Lung microvascular endothelial cell (primary cell): ENCODE measurements around the gene BMP3. TPM values are rescaled to one million over a fixed set of nuclear protein-coding genes. Genes with fewer than 3 reads are reported as not detected.

ENCODE experiments used
- DNase-seq, 2 donors: peaks; one replicate each; pipeline versions ENCODE4 v3.0.0 to v3.0.0-alpha.2; 2010; ENCODE audit warnings: low read depth in 2 of 2
- total RNA-seq: library from RNA; depleted of rRNA; stranded (reverse); fragments of >200 nt; gene quantifications from 2 replicates; pipeline ENCODE4 v1.2.1, GENCODE V29; 2014

BMP3 gene
- total RNA-seq, 1 donor from 2014 or later, result not detected

DNA sequence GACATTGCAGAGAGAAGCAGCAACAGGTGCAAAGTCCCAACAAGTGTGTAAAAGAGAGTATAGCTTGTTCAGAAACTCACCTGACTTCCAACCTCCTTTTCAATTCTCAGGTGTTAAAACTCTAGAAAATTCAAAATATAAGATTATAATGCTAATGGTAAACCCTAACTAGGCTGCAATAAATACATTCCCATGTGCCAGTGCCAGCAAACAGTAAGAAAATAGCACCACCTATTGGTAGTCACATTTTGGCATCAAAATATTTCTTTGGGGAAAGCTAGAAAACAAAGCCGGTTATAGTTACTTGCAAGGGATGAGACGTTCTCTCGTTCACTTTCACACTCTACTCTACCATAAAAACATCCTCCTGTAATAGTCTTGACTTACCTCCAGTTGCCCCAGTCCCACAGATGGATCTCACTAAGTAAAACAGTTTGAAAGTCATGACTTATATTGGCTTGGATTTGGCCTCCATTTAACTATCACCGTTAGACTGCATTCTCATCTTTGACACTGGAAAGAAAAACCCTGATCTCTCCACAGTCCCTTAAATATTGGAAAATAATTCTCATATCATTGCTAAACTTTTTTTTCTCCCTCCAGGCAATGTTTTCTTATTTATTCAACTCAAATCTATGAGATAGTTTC, 9.6 kb downstream of the BMP3 start:
- DNase-seq, result peak; percentile 12 to 34

DNA sequence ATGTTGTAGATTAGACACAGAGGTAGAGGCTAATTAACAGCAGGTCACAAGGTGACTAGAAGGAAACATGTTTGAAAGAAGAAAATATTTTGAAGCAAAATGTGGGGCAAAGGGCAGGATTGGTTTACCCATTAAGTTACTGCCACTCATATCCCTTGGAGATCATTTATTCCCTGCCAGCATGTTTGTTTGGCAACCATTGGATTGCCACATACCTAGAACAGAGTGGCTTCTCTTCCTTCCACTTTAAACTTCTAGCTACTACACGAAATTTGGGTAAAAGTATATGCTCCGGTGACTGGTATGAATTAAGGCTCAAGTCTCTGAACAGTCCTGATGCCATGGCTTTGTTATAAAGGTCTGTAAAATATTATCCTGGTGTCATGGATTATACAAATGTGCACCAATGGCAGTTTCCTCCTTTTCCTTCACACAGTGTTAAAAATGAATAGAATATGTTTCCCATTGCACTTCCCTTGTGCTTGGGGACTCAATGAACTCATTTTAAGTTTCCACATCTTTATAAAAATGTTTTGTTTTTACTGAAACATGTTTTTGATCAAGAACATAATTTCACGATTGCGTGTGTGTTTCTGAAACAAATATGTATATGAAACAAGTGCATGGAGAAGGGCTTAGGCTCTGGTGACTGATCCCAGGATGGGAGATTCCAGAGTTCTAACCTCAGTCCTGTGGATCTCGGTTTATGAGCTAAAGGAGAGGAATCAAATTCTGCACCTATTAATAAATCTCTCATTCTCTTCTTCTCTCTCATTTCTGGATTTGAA, 12.3 kb downstream of the BMP3 start:
- no peak for DNase-seq

DNA sequence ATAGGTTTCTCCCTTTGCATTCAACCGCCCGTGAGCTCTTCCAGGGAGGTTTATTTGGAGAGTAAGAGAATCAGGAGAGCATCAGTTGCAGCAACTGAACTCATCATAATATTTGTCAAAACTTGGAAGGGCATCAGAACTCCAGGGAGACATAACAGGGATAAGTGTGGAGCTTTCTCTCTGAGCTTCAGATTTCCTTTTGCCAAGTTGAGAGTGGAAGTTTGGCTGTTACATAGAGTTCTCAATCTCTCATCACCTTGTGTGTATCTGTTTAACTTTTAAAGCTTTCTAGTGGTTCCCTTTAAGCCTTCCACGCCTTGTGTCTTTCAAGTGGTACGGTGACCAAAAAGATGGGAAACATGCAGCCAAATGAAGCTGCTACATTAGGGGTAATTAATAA, 18.8 kb downstream of the BMP3 start:
- DNase-seq, result no peak

- no peak for DNase-seq
Measured at GRCh38 chr4:81049907-81050306, 19.4 kb downstream of the BMP3 start.

- DNase-seq, result peak; percentile 54 to 66
Measured at GRCh38 chr4:81052119-81053068, 21.9 kb downstream of the BMP3 start.

- DNase-seq, result no peak
Measured at GRCh38 chr4:81058621-81059020, 28.1 kb downstream of the BMP3 start.

- no peak for DNase-seq
Measured at GRCh38 chr4:81060587-81061343, 30.3 kb downstream of the BMP3 start.

DNA sequence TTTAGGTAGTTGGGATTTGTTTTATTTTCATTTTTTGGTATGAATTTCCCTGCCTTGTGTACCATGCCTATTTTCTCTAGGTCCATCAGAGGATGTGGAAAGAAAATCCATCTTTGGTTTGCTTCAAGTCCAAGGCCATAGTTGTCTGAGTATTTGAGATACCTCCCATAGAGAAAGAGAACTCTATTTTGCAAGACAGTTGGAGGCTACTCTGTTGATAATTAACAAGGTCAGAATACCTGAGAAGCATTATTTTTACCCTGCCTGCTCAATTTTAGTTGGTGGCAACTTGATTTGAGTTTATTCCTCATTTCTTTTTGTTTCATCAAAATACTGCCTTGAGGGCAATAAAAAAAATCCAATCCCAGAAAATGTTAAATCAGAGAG, 30.8 kb downstream of the BMP3 start:
- DNase-seq, result no peak

DNA sequence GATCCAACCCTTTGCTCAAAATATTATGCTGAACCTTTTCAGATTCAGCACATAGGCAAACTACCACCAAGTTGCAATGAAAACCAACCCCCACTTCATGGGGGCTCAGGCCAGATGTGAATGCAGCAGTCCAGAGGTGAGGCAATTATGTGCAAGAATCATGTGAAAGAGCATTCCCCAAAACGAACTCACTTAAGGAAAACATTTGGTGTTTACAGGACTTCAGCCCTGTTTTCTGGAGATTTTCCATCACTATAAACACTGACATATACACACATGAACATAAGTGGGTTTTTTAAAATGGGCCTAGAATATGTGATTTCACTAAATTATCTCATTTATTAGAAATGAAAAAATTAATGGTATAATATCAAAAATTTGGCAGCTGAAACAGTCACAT, 31.5 kb downstream of the BMP3 start:
- DNase-seq, result no peak

GRCh38 chr4:81065446-81065845, 34.9 kb downstream of the BMP3 start:
- DNase-seq, result no peak

GRCh38 chr4:81069706-81070331, 39.3 kb downstream of the BMP3 start:
- DNase-seq, result peak; percentile 79 to 83

- no peak for DNase-seq
Measured at GRCh38 chr4:81071013-81071412, 40.5 kb downstream of the BMP3 start.

- DNase-seq, result no peak
Measured at GRCh38 chr4:81081156-81081555, 50.6 kb downstream of the BMP3 start.

- DNase-seq, result no peak
Measured at GRCh38 chr4:81084029-81084428, 53.5 kb downstream of the BMP3 start.

DNA sequence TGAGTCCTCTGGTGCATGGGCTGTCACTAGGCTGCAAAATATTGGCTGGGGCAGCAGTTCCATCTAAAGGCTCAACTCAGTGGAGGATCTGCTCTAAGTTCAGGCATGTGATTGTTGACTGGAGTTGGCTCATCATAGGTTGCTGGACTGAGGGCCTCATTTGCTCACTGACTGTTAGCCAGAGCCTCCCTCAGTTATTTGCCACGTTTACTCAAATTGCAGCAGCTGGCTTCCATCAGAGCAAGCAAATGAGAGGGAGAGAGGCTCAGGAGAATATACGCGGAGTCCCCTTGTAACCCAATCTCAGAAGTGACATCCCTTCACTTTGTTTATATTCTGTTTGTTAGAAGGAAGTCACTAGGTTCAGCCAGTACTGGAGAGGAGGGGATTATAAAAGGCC, 54.1 kb downstream of the BMP3 start:
- no peak for DNase-seq

DNA sequence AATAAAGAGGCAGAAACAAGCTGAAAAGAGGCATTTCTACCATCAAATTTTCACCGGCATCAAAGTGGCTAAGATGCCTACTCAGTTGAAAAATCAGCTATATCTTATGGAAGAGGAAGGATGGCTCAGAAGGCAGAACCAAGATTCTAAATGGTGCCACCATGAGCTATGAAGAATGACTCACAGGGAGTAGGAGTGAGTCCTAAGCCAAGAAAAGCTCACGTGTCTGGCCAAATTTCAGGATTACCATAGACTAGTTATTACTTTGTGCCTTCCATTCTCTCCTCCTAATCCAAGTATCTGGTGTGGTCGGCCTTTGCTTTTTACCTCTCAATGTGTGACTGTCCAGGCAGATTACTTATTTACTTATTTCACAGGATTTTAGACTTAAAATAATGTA, 54.8 kb downstream of the BMP3 start:
- DNase-seq, result no peak

DNA sequence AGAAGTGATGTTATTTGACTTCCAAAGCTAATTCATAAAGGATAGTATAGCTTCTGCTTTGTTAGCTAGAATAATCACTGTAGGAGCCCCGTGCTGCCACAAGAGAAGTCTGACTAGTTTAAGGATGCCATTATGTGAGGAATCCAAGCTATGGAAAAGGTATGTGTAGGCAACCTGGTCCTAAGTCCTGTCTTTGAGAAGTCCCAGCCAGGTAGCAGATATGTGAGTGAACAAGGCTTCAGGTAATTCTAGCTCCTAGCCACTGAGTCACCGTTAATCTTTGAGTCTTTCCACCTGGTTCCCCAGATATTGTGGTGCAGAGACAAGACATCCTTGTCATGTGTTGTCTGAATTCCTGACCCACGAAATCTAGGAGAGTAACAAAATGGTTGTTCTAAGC, 55.5 kb downstream of the BMP3 start:
- DNase-seq, result no peak

GRCh38 chr4:81093720-81094401, 63.4 kb downstream of the BMP3 start:
- no peak for DNase-seq

- no peak for DNase-seq
Measured at GRCh38 chr4:81095389-81095788, 64.9 kb downstream of the BMP3 start.

GRCh38 chr4:81096566-81096965, 66.1 kb downstream of the BMP3 start:
- no peak for DNase-seq
